SK-N-SH (cell line): Measurements from ENCODE around the gene EXTL2. TPM values are rescaled to one million over a fixed set of nuclear protein-coding genes. Genes with fewer than 3 reads are reported as not detected.

Experiments used
- CTCF ChIA-PET: fragments of 300-600, 350-600 bp; formaldehyde crosslinking; extraction: SDS; loops from one replicate; lab custom pipeline; 2021; lab: Yijun Ruan, JAX
- POLR2A ChIA-PET: fragments of 350-600 bp; sonication (Branson Sonifier 250); formaldehyde crosslinking; extraction: SDS; loops from one replicate; lab custom pipeline; 2020; ENCODE audit warnings: antibody characterized with exemption, inconsistent platforms; lab: Yijun Ruan, JAX
- DNase-seq: peaks from one replicate; pipeline ENCODE4 v3.0.0; 2012
- H2AFZ ChIP-seq: fragments of 200-600 bp; sonication (generic); 2 replicates; pipeline ENCODE4 v1.8.1; 2016; ENCODE audit warnings: antibody characterized with exemption, mild to moderate bottlenecking, low read depth
- H3F3A ChIP-seq: fragments of 200-600 bp; sonication (generic); replicated peaks from 2 replicates; pipeline ENCODE3; 2016; ENCODE audit warnings: antibody characterized with exemption, mild to moderate bottlenecking; ENCODE audit not compliant: insufficient read depth
- H3K27ac ChIP-seq, 2 experiments: fragments of 200-500 bp in 1 of 2; fragments of 200-600 bp in 1 of 2; sonication (Bioruptor generic) in 1 of 2; sonication (generic), shearing (Covaris generic) in 1 of 2; 2 replicates each; pipeline versions ENCODE4 v1.5.1 to v1.6.1; 2014 to 2016; ENCODE audit warnings: low read depth in 2 of 2, inconsistent platforms in 1 of 2, low read length in 1 of 2, mild to moderate bottlenecking in 1 of 2, mixed read lengths in 1 of 2
- H3K27me3 ChIP-seq: fragments of 200-600 bp; sonication (generic), shearing (Covaris generic); 2 replicates; pipeline ENCODE4 v1.6.1; 2016; ENCODE audit warnings: mixed run types; ENCODE audit not compliant: insufficient read depth
- H3K36me3 ChIP-seq, 2 experiments: fragments of 200-500 bp in 1 of 2; fragments of 200-600 bp in 1 of 2; sonication (Bioruptor generic) in 1 of 2; sonication (generic) in 1 of 2; replicated peaks in 1 of 2; 2 replicates each; pipeline versions ENCODE3 to v1.5.1; 2014 to 2016; ENCODE audit warnings: low read length in 1 of 2, mild to moderate bottlenecking in 1 of 2; ENCODE audit not compliant: insufficient read depth in 2 of 2, control insufficient read depth in 1 of 2
- H3K4me1 ChIP-seq, 2 experiments: fragments of 200-500 bp in 1 of 2; fragments of 200-600 bp in 1 of 2; sonication (Bioruptor generic) in 1 of 2; sonication (generic), shearing (Covaris generic) in 1 of 2; 2 replicates each; pipeline versions ENCODE4 v1.5.1 to v1.6.1; 2014 to 2016; ENCODE audit warnings: low read depth in 1 of 2, low read length in 1 of 2, mixed run types in 1 of 2; ENCODE audit not compliant: insufficient read depth in 2 of 2, control insufficient read depth in 1 of 2
- H3K4me2 ChIP-seq: fragments of 200-600 bp; sonication (generic), shearing (Covaris generic); 2 replicates; pipeline ENCODE4 v1.6.1; 2017; ENCODE audit warnings: mixed run types
- H3K4me3 ChIP-seq, 2 experiments: fragments of 200-500 bp in 1 of 2; fragments of 200-600 bp in 1 of 2; sonication (Bioruptor generic) in 1 of 2; sonication (generic), shearing (Covaris generic) in 1 of 2; 2 replicates each; pipeline versions ENCODE4 v1.5.1 to v1.8.1; 2014 to 2016; ENCODE audit warnings: low read depth in 2 of 2, inconsistent platforms in 1 of 2, low read length in 1 of 2, mild to moderate bottlenecking in 1 of 2, mixed read lengths in 1 of 2, moderate library complexity in 1 of 2
- H3K79me2 ChIP-seq: fragments of 200-600 bp; sonication (generic); 2 replicates; pipeline ENCODE4 v1.8.1; 2017; ENCODE audit warnings: mild to moderate bottlenecking; ENCODE audit not compliant: insufficient read depth
- H3K9ac ChIP-seq: fragments of 200-600 bp; sonication (generic); 2 replicates; pipeline ENCODE4 v1.6.1; 2017; ENCODE audit warnings: mixed run types
- H3K9me2 ChIP-seq: fragments of 200-600 bp; sonication (generic); 2 replicates; pipeline ENCODE4 v1.6.1; 2017; ENCODE audit warnings: mixed run types
- H3K9me3 ChIP-seq: fragments of 200-600 bp; sonication (generic); 2 replicates; pipeline ENCODE4 v1.6.1; 2017; ENCODE audit warnings: mixed run types, mild to moderate bottlenecking, moderate library complexity
- H4K20me1 ChIP-seq: fragments of 200-600 bp; sonication (generic); 2 replicates; pipeline ENCODE4 v1.6.1; 2017; ENCODE audit warnings: mild to moderate bottlenecking, mixed run types; ENCODE audit not compliant: insufficient read depth
- CHD2 ChIP-seq: fragments of 150-350 bp; IDR thresholded peaks from 2 replicates; pipeline ENCODE4 v1.6.1; 2018; ENCODE audit warnings: low read length; ENCODE audit not compliant: partially characterized antibody
- FOSL2 ChIP-seq: IDR thresholded peaks from 2 replicates; pipeline ENCODE4 v1.4.0; 2012; ENCODE audit warnings: low read depth, mild to moderate bottlenecking, moderate library complexity, borderline replicate concordance
- FOXM1 ChIP-seq: IDR thresholded peaks from 2 replicates; pipeline ENCODE4 v1.4.0; 2012; ENCODE audit warnings: low read depth, mild to moderate bottlenecking
- GATA2 ChIP-seq: sonication (generic); formaldehyde crosslinking; IDR thresholded peaks from 2 replicates; pipeline ENCODE4 v1.5.0; 2020; ENCODE audit warnings: mild to moderate bottlenecking, missing genetic modification reagents
- NRF1 ChIP-seq: IDR thresholded peaks from 2 replicates; pipeline ENCODE4 v1.6.1; 2012; ENCODE audit warnings: low read depth, mild to moderate bottlenecking, low read length
- RCOR1 ChIP-seq: fragments of 150-350 bp; IDR thresholded peaks from 2 replicates; pipeline ENCODE4 v1.6.1; 2017; ENCODE audit warnings: antibody characterized with exemption, low read length
- RXRA ChIP-seq: IDR thresholded peaks from 2 replicates; pipeline ENCODE4 v1.4.0; 2012; ENCODE audit warnings: low read depth, mild to moderate bottlenecking, borderline replicate concordance
- SIN3A ChIP-seq: IDR thresholded peaks from 2 replicates; pipeline ENCODE4 v1.6.1; 2012; ENCODE audit warnings: low read depth, mild to moderate bottlenecking, low read length, moderate library complexity, borderline replicate concordance
- TAF1 ChIP-seq: IDR thresholded peaks from 2 replicates; pipeline ENCODE4 v1.6.1; 2012; ENCODE audit warnings: low read depth, mild to moderate bottlenecking, low read length, moderate library complexity, borderline replicate concordance
- TEAD4 ChIP-seq: IDR thresholded peaks from 2 replicates; pipeline ENCODE4 v1.4.0; 2012; ENCODE audit warnings: mild to moderate bottlenecking, borderline replicate concordance; ENCODE audit not compliant: insufficient read depth
- WGBS: methylation state at CpG from one replicate; pipeline ENCODE4 v1.1.6; 2017; ENCODE audit warnings: low lambda C conversion rate; 5-methylcytosine and 5-hydroxymethylcytosine counted together
- polyA plus RNA-seq, 3 experiments: library from polyadenylated mRNA; depleted of rRNA; stranded (reverse); fragments of >200 nt; gene quantifications; 2 replicates each; pipeline ENCODE4 v1.2.3, GENCODE V29; 2012
- TF ChIP-seq, protein P1 (sequence below): fragments of 200-600 bp; sonication (generic); IDR thresholded peaks from 2 replicates; pipeline ENCODE4 v1.6.1; 2017; ENCODE audit warnings: antibody characterized with exemption, mild to moderate bottlenecking, moderate library complexity
- TF ChIP-seq, protein P2 (sequence below): IDR thresholded peaks from 2 replicates; pipeline ENCODE4 v1.4.0; 2012; ENCODE audit warnings: low read depth, borderline replicate concordance
- TF ChIP-seq, protein P3 (sequence below): IDR thresholded peaks from 2 replicates; pipeline ENCODE4; 2012

EXTL2 gene
- polyA plus RNA-seq, 1 of the 3 experiments (the other 2 are of a cell fraction), result 20.3 TPM

DNA sequence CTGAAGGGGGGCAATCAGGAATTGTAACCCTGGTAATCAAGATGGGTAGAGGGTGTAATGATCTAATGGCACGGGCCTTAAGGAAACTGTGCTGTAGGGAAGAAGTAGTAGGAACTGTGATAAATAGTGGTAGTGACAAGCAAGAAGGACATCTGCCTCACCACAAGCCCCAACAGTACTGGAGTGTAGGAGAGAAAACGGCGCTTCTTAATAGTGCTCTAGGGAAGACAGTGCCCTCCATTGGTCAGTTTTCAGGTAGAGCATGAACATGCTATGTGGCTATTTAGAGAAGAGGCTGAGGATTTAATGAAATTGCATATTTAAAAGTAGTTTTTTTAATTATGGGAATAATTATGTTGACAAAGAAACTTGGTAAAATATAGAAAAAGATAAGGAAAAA, 33.5 kb upstream of the EXTL2 start:
- Histone ChIP-seq H3K27me3 (no peaks in the 10 kb centered on the region), H3F3A (no peaks in the 10 kb centered on the region), H3K9me2 (no peaks in the 10 kb centered on the region), H3K4me2 (no peak overlapping the region), H3K9me3 (no peaks in the 10 kb centered on the region), H4K20me1 (no peaks in the 10 kb centered on the region), H3K4me3 (no peak overlapping the region), H2AFZ (no peak overlapping the region), H3K9ac (no peak overlapping the region), H3K4me1 (no peaks in the 10 kb centered on the region; a peak in 1 of 4 replicates), H3K79me2 (0 out of 2 replicates have a peak, but pooled peaks cover 4% of the 10 kb centered on the region), H3K36me3 (peaks cover 47 to 54% of the 10 kb centered on the region in 2 experiments), H3K27ac (no peak overlapping the region)
- peak; percentile 1 for DNase-seq
- ChIA-PET CTCF (interaction anchor here (1.0 to 2.5 kb wide), 2 partner anchors 24 to 360 kb away, joined by 3 to 19 read pairs; no protein-coding TSS in a partner anchor), POLR2A (no interaction called here)
- WGBS, result 91% methylated on average over 3 of the region's 3 CpGs
- no peak for TF ChIP-seq RXRA
- TF ChIP-seq, protein P1, sequence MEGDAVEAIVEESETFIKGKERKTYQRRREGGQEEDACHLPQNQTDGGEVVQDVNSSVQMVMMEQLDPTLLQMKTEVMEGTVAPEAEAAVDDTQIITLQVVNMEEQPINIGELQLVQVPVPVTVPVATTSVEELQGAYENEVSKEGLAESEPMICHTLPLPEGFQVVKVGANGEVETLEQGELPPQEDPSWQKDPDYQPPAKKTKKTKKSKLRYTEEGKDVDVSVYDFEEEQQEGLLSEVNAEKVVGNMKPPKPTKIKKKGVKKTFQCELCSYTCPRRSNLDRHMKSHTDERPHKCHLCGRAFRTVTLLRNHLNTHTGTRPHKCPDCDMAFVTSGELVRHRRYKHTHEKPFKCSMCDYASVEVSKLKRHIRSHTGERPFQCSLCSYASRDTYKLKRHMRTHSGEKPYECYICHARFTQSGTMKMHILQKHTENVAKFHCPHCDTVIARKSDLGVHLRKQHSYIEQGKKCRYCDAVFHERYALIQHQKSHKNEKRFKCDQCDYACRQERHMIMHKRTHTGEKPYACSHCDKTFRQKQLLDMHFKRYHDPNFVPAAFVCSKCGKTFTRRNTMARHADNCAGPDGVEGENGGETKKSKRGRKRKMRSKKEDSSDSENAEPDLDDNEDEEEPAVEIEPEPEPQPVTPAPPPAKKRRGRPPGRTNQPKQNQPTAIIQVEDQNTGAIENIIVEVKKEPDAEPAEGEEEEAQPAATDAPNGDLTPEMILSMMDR, result peak; percentile 10; the same call in 1 of the 2 replicates

DNA sequence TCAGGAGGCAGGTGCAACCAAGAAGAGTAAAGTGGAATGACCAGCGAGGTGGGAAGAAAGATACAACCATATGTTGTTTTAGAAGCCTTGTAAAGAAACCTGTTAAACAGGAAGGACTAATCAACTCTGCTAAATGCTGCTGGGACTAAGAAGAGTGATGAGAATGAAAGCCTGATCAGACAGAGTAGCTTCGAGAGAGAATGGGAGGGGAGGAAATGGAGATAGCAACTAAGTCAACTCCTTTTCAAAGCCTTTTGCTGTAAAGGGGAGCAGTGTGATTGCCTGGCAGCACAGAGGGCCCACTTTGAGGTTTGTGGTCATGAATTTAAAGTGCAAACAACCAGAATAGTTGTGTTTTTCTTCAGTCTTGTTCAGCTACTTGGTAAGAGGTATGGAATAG, 32.6 kb upstream of the EXTL2 start:
- H3K9me2 ChIP-seq, result no peaks in the 10 kb centered on the region
- no peaks in the 10 kb centered on the region for H3K9me3 ChIP-seq
- H2AFZ ChIP-seq, result no peak overlapping the region
- peaks cover 50 to 59% of the 10 kb centered on the region in 2 experiments for H3K36me3 ChIP-seq
- H3K27ac ChIP-seq, result no peak overlapping the region
- H3K4me2 ChIP-seq, result no peak overlapping the region
- DNase-seq, result no peak
- POLR2A ChIA-PET, result no interaction called here
- WGBS, result 87% methylated on average over 2 of the region's 2 CpGs
- no peak overlapping the region for H3K9ac ChIP-seq
- H4K20me1 ChIP-seq, result no peaks in the 10 kb centered on the region
- H3K4me3 ChIP-seq, result no peak overlapping the region
- H3K79me2 ChIP-seq, result 0 out of 2 replicates have a peak, but pooled peaks cover 4% of the 10 kb centered on the region
- H3F3A ChIP-seq, result peaks cover 3% of the 10 kb centered on the region
- H3K4me1 ChIP-seq, result no peaks in the 10 kb centered on the region; a peak in 1 of 4 replicates
- H3K27me3 ChIP-seq, result no peaks in the 10 kb centered on the region
- CTCF ChIA-PET, result interaction anchor here (0.8 to 1.0 kb wide), 2 partner anchors 23 to 361 kb away, joined by 3 read pairs; no protein-coding TSS in a partner anchor
- TF ChIP-seq NRF1 (no peak), TEAD4 (no peak), SIN3A (no peak), FOSL2 (no peak), TAF1 (no peak), GATA2 (CRISPR knock-in tag) (no peak), CHD2 (no peak), FOXM1 (no peak), RCOR1 (no peak)
- TF ChIP-seq, protein P1, result no peak
- TF ChIP-seq, protein P2, sequence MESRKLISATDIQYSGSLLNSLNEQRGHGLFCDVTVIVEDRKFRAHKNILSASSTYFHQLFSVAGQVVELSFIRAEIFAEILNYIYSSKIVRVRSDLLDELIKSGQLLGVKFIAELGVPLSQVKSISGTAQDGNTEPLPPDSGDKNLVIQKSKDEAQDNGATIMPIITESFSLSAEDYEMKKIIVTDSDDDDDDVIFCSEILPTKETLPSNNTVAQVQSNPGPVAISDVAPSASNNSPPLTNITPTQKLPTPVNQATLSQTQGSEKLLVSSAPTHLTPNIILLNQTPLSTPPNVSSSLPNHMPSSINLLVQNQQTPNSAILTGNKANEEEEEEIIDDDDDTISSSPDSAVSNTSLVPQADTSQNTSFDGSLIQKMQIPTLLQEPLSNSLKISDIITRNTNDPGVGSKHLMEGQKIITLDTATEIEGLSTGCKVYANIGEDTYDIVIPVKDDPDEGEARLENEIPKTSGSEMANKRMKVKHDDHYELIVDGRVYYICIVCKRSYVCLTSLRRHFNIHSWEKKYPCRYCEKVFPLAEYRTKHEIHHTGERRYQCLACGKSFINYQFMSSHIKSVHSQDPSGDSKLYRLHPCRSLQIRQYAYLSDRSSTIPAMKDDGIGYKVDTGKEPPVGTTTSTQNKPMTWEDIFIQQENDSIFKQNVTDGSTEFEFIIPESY, result no peak
- TF ChIP-seq, protein P3, sequence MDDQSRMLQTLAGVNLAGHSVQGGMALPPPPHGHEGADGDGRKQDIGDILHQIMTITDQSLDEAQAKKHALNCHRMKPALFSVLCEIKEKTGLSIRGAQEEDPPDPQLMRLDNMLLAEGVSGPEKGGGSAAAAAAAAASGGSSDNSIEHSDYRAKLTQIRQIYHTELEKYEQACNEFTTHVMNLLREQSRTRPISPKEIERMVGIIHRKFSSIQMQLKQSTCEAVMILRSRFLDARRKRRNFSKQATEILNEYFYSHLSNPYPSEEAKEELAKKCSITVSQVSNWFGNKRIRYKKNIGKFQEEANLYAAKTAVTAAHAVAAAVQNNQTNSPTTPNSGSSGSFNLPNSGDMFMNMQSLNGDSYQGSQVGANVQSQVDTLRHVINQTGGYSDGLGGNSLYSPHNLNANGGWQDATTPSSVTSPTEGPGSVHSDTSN, result no peak
